HG02852 (cell line): ENCODE results near the gene STAU1.

Experiments used
- ATAC-seq: cut with Tn5 transposase; IDR thresholded peaks from one replicate; pipeline ENCODE4 v1.9.1; 2021; ENCODE audit warnings: mild to moderate bottlenecking, moderate library complexity; ENCODE audit not compliant: unreplicated experiment

The STAU1 gene

DNA sequence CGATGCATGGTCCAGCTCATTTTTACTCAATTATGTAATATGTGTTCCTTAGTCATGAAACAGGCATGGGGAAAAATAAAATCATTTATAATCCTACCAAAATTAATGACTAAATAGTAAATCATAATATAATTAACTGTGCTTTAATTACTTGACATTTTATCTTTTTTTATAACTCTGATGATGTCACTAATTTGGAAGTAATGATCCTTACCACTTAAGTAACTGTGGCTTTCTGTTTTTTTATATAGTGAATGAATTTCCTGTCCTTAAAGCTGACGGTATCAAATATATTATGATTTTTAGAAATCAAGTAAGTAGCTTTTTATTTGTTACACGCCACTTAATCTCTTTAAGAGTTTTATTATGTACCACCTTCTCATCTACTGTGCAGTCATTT is 109.8 kb downstream of the STAU1 start:
- no peak for ATAC-seq

DNA sequence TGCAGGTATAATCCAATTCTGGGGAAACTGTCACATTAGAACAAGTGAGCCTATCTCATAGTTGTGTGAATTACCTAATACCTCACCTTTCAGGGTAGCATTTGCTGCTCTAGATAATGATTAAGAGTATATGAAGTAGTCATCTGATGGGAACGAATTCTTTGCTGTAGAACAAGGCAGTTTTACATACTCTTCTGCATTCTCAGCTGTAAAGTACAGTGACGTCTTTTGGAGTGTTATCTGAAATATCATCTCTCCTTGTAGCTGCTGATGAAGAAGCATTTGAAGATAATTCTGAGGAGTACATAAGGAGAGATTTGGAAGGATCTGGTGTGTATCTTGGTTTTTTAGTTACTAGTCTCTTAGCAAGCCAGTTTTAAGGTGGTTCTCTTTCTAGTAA is 113.6 kb downstream of the STAU1 start:
- no peak for ATAC-seq
